ENCODE data around the gene TBX1.
"Not testable (repeated sequence)": the region's sequence is repeated elsewhere in the genome, so short reads cannot be mapped to it uniquely, and the experiment has no call there.

The TBX1 gene

DNA sequence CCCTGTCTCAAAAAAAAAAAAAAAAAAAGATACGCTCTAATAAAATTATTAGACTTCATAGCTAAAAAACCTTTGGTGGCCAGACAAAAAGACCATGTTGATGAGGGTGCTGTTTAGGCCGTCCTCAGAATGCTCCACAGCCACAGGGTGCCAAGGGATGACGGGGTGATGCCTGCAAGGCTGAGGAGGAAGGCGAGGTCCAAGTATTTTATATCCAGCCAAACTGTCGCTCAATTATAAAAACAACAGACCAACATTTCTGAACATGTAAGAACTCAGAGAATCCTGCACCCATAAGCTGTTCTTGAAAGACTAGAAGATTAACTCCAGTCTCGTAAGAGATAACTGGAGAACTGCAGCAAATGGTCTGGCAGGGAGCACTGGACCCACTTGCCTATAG, 29.2 kb downstream of the TBX1 start:
- TF ChIP-seq CTCF (IDR thresholded peaks at IDR 0.05), result no peak
- Histone ChIP-seq H3K27ac (no peak overlapping the region), H3K4me3 (ENCODE audit: low read depth in 1 of 2, low read length in 1 of 2) (no peak overlapping the region), H3K27me3 (no peaks in the 10 kb centered on the region), H3K9me3 (no peaks in the 10 kb centered on the region), H3K4me1 (ENCODE audit: control insufficient read depth in 1 of 2, insufficient read depth in 1 of 2, low read depth in 1 of 2, low read length in 1 of 2) (no peaks in the 10 kb centered on the region), H3K36me3 (no peaks in the 10 kb centered on the region)

DNA sequence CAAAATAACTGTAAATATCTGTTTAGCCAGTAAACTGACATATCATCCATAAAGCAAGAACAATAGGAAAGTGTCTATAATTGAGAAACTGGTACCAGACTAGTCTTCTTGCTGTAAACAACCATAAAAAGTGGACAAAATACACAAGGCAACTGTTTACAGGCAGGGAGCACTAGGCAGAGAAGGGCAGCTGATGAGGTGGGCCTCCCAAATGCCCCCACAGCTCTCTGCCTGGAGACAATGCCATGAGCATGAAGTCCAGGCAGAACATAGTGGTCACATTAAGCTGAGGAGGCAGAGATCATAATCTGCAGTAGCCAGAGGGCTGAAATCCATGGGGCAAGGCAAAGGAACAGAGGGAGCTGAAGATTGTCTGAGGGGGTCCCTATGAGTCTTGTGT, 30.7 kb downstream of the TBX1 start:
- Histone ChIP-seq H3K27me3 (no peaks in the 10 kb centered on the region), H3K4me3 (ENCODE audit: low read depth in 1 of 2, low read length in 1 of 2) (no peak overlapping the region), H3K9me3 (no peaks in the 10 kb centered on the region), H3K4me1 (ENCODE audit: control insufficient read depth in 1 of 2, insufficient read depth in 1 of 2, low read depth in 1 of 2, low read length in 1 of 2) (no peaks in the 10 kb centered on the region), H3K27ac (no peak overlapping the region), H3K36me3 (no peaks in the 10 kb centered on the region)
- no peak for TF ChIP-seq CTCF (IDR thresholded peaks at IDR 0.05)

DNA sequence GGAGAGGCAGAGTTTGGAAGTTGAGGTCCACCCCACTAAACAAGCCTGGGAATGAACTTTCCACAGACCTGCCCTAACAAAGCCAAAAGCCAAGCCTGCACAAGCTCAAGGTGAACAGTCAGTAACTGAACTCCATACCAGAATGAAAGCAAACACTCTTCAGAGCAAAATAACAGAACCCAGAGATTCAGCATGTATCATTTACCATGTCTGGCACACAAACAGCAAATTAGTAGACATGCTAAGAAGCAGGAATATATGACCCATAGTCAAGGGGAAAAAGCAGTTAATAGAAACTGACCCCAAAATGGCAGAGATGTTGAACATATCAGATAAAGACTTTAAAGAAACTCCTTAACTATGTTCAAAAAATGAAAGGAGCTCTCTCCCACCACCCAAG, 31.3 kb downstream of the TBX1 start:
- Histone ChIP-seq H3K27me3 (no peaks in the 10 kb centered on the region), H3K36me3 (no peaks in the 10 kb centered on the region), H3K9me3 (no peaks in the 10 kb centered on the region), H3K4me3 (ENCODE audit: low read depth in 1 of 2, low read length in 1 of 2) (no peak overlapping the region), H3K4me1 (ENCODE audit: control insufficient read depth in 1 of 2, insufficient read depth in 1 of 2, low read depth in 1 of 2, low read length in 1 of 2) (no peaks in the 10 kb centered on the region), H3K27ac (no peak overlapping the region)
- TF ChIP-seq CTCF (IDR thresholded peaks at IDR 0.05), result no peak

GRCh38 chr22:19792383-19792896, 31.9 kb downstream of the TBX1 start:
- H3K4me3 ChIP-seq (ENCODE audit: low read depth in 1 of 2, low read length in 1 of 2); H3K27ac ChIP-seq; H3K36me3 ChIP-seq; H3K4me1 ChIP-seq (ENCODE audit: control insufficient read depth in 1 of 2, insufficient read depth in 1 of 2, low read depth in 1 of 2, low read length in 1 of 2); H3K27me3 ChIP-seq; H3K9me3 ChIP-seq: not testable (repeated sequence)

GRCh38 chr22:19793161-19793560, 32.6 kb downstream of the TBX1 start:
- no peak overlapping the region for H3K27ac ChIP-seq
- H3K4me1 ChIP-seq (ENCODE audit: control insufficient read depth in 1 of 2, insufficient read depth in 1 of 2, low read depth in 1 of 2, low read length in 1 of 2), result no peaks in the 10 kb centered on the region
- no peak overlapping the region for H3K4me3 ChIP-seq (ENCODE audit: low read depth in 1 of 2, low read length in 1 of 2)
- H3K36me3 ChIP-seq, result no peaks in the 10 kb centered on the region
- H3K27me3 ChIP-seq, result no peaks in the 10 kb centered on the region
- no peak for TF ChIP-seq CTCF (IDR thresholded peaks at IDR 0.05)
- H3K9me3 ChIP-seq, result no peaks in the 10 kb centered on the region

- Histone ChIP-seq H3K4me1 (ENCODE audit: control insufficient read depth in 1 of 2, insufficient read depth in 1 of 2, low read depth in 1 of 2, low read length in 1 of 2) (no peaks in the 10 kb centered on the region), H3K9me3 (no peaks in the 10 kb centered on the region), H3K27ac (no peak overlapping the region), H3K36me3 (no peaks in the 10 kb centered on the region), H3K27me3 (no peaks in the 10 kb centered on the region), H3K4me3 (ENCODE audit: low read depth in 1 of 2, low read length in 1 of 2) (no peak overlapping the region)
- TF ChIP-seq CTCF (IDR thresholded peaks at IDR 0.05), result no peak
These were observed 33.2 kb downstream of the TBX1 start for GRCh38 chr22:19793661-19794310.
